ENCODE measurements around the gene RHEB. TPM values are rescaled to one million over a fixed set of nuclear protein-coding genes. Genes with fewer than 3 reads are reported as not detected.

The RHEB gene
- polyA plus RNA-seq, 1 experiment = 154 TPM

DNA sequence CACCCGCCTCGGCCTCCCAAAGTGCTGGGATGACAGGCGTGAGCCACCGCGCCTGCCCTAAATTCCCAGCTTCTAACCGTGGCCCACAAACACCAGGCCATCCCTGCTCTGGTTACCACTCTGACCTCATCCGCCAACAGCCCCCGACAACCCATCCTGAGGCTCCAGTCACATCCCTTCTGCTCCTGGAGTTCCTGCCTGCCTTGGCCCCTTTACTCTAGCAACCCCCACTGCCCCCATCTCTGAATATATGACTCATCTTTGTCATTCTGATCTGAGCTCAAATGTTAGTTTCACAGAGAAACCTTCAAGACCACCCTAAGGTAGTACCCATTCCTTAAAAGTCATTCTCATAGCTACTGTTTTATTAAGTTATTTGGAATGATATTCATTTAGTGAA is 26.6 kb downstream of the RHEB start:
- H3K27me3 ChIP-seq (ENCODE audit: control insufficient read depth, insufficient read depth, low read length) = no peaks in the 10 kb centered on the region
- DNase-seq (ENCODE audit: low read depth, low spot score) = no peak
- ChIA-PET POLR2A (no interaction called here), CTCF (interaction anchor here (0.5 to 1.1 kb wide), 3 partner anchors 44 to 455 kb away, joined by 3 to 4 read pairs (median 3); no protein-coding TSS in a partner anchor)
- TF ChIP-seq, protein P1, sequence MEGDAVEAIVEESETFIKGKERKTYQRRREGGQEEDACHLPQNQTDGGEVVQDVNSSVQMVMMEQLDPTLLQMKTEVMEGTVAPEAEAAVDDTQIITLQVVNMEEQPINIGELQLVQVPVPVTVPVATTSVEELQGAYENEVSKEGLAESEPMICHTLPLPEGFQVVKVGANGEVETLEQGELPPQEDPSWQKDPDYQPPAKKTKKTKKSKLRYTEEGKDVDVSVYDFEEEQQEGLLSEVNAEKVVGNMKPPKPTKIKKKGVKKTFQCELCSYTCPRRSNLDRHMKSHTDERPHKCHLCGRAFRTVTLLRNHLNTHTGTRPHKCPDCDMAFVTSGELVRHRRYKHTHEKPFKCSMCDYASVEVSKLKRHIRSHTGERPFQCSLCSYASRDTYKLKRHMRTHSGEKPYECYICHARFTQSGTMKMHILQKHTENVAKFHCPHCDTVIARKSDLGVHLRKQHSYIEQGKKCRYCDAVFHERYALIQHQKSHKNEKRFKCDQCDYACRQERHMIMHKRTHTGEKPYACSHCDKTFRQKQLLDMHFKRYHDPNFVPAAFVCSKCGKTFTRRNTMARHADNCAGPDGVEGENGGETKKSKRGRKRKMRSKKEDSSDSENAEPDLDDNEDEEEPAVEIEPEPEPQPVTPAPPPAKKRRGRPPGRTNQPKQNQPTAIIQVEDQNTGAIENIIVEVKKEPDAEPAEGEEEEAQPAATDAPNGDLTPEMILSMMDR (IDR thresholded peaks at IDR 0.05; ENCODE audit: low read depth, low read length) = no peak
- H3K9me3 ChIP-seq (ENCODE audit: control insufficient read depth, insufficient read depth, low read length) = no peaks in the 10 kb centered on the region; the same call in 1 of the 2 replicates
- H3K4me3 ChIP-seq (ENCODE audit: low read depth, low read length) = no peak overlapping the region
- no peak overlapping the region for H3K27ac ChIP-seq (ENCODE audit: low read depth, low read length)

DNA sequence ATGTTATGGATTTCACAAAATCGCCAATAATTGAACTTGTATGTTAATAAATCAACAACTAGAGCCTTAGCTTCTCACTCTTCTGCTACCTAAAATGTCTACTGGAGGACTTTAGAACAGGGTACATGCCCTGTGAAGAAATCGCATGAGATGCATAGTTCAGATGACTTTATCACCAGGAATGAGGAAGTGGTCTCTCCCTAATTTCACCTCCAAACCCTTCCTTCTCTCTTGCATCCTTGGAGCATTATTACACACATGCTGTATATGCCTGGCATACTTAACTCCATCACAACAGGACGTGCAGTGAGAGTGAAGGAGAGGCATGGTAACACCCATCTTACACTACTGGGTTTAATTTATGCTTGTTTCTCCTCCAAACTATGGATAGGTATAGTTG is 27.8 kb downstream of the RHEB start:
- POLR2A ChIA-PET = interaction anchor here (1.2 kb wide), 1 partner anchor 66 kb away, joined by 4 read pairs; no protein-coding TSS in a partner anchor
- no peak overlapping the region for H3K4me3 ChIP-seq (ENCODE audit: low read depth, low read length)
- CTCF ChIA-PET = interaction anchor here (1.3 to 1.6 kb wide), 2 partner anchors 44 to 267 kb away, joined by 4 to 7 read pairs; no protein-coding TSS in a partner anchor

DNA sequence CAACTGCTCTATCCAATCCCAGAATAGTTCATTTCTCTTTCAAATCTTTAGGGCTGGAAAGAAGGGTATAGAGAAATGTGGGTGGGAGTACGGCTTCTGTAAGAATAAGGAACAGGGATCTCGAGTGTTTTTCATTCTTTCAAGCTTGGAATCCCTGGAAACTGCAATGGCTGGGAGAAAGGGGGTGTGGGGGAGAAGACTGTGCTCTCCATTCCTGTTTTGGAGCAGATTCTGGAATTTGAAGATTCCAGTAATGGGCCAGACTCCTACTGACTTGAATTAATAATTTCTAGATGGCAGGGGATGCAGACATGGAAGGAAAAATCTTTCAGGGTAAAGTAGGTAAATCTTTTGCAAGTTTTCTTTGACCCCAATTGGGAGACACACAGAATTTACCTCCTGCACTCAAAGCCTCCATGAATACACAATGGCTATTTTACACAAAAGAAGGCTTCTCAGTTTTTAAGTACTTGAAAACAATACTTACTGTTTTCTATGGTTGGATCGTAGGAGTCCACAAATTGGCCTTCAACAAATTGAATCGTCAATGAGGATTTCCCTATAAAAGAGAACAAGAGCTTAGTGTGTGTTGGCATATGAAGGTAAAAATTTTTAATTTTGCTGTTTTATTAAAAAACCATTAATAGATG is 29.1 kb downstream of the RHEB start:
- H3K27ac ChIP-seq (ENCODE audit: low read depth, low read length) = no peak overlapping the region
- no peaks in the 10 kb centered on the region for H3K27me3 ChIP-seq (ENCODE audit: control insufficient read depth, insufficient read depth, low read length)
- no peaks in the 10 kb centered on the region; the same call in 1 of the 2 replicates for H3K9me3 ChIP-seq (ENCODE audit: control insufficient read depth, insufficient read depth, low read length)
- H3K4me3 ChIP-seq (ENCODE audit: low read depth, low read length) = no peak overlapping the region
- TF ChIP-seq, protein P1 (IDR thresholded peaks at IDR 0.05; ENCODE audit: low read depth, low read length) = no peak
- DNase-seq (ENCODE audit: low read depth, low spot score) = no peak
- ChIA-PET POLR2A (interaction anchor here (1.2 kb wide), 1 partner anchor 68 kb away, joined by 4 read pairs; no protein-coding TSS in a partner anchor), CTCF (interaction anchor here (0.7 to 1.6 kb wide), 3 partner anchors 42 to 270 kb away, joined by 3 to 7 read pairs (median 4); no protein-coding TSS in a partner anchor)

More for the DNA sequence above, 27.8 kb downstream of the RHEB start:
- Histone ChIP-seq H3K27ac (ENCODE audit: low read depth, low read length) (no peak overlapping the region), H3K27me3 (ENCODE audit: control insufficient read depth, insufficient read depth, low read length) (no peaks in the 10 kb centered on the region), H3K9me3 (ENCODE audit: control insufficient read depth, insufficient read depth, low read length) (no peaks in the 10 kb centered on the region; the same call in 1 of the 2 replicates)
- TF ChIP-seq, protein P1 (IDR thresholded peaks at IDR 0.05; ENCODE audit: low read depth, low read length) = no peak
- DNase-seq (ENCODE audit: low read depth, low spot score) = peak; percentile 54

DNA sequence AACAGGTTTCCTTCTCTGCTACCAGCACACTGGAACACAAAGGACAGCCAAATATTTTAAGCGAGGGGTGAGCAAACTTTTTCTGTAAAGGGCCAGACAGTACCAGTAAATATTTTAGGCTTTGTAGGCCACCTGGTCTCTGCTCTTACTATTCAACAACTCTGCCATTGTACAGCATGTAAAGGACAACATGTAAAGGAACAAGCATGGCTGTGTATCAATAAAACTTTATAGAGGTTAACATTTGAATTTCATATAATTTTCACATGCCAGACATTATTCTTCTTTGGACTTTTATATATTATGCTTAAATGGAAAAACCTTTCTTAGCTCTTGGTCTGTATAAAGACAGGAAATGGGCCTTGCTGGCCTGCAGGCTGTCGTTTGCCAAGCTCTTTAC is 30.2 kb downstream of the RHEB start:
- no peaks in the 10 kb centered on the region; the same call in 1 of the 2 replicates for H3K9me3 ChIP-seq (ENCODE audit: control insufficient read depth, insufficient read depth, low read length)
- TF ChIP-seq, protein P1 (IDR thresholded peaks at IDR 0.05; ENCODE audit: low read depth, low read length) = no peak
- no peak overlapping the region for H3K27ac ChIP-seq (ENCODE audit: low read depth, low read length)
- POLR2A ChIA-PET = no interaction called here
- CTCF ChIA-PET = interaction anchor here (1.2 kb wide), 1 partner anchor 269 kb away, joined by 4 read pairs; no protein-coding TSS in a partner anchor
- DNase-seq (ENCODE audit: low read depth, low spot score) = no peak
- H3K4me3 ChIP-seq (ENCODE audit: low read depth, low read length) = no peak overlapping the region
- H3K27me3 ChIP-seq (ENCODE audit: control insufficient read depth, insufficient read depth, low read length) = no peaks in the 10 kb centered on the region

- DNase-seq (ENCODE audit: low read depth, low spot score) = no peak
- Histone ChIP-seq H3K9me3 (ENCODE audit: control insufficient read depth, insufficient read depth, low read length) (no peaks in the 10 kb centered on the region; the same call in 1 of the 2 replicates), H3K4me3 (ENCODE audit: low read depth, low read length) (no peak overlapping the region), H3K27ac (ENCODE audit: low read depth, low read length) (no peak overlapping the region), H3K27me3 (ENCODE audit: control insufficient read depth, insufficient read depth, low read length) (no peaks in the 10 kb centered on the region)
- POLR2A ChIA-PET = no interaction called here
- TF ChIP-seq, protein P1 (IDR thresholded peaks at IDR 0.05; ENCODE audit: low read depth, low read length) = no peak
- CTCF ChIA-PET = interaction anchor here (1.2 kb wide), 2 partner anchors 28 to 40 kb away, joined by 3 read pairs; no protein-coding TSS in a partner anchor
Measured at GRCh38 chr7:151488096-151488495, 31.6 kb downstream of the RHEB start.

All from AG04450 (cell line).